NCI-H2029 (cell line): ENCODE data around the gene GPR37L1.
A peak's percentile ranks its signal among the peaks of the same experiment; 100 is the strongest.
"Not testable (repeated sequence)": the region's sequence is repeated elsewhere in the genome, so short reads cannot be mapped to it uniquely, and the experiment has no call there.

Experiments used
- DNase-seq: peaks from one replicate; lab custom pipeline; 2025; lab: John Stamatoyannopoulos, UW

Gene GPR37L1

DNA sequence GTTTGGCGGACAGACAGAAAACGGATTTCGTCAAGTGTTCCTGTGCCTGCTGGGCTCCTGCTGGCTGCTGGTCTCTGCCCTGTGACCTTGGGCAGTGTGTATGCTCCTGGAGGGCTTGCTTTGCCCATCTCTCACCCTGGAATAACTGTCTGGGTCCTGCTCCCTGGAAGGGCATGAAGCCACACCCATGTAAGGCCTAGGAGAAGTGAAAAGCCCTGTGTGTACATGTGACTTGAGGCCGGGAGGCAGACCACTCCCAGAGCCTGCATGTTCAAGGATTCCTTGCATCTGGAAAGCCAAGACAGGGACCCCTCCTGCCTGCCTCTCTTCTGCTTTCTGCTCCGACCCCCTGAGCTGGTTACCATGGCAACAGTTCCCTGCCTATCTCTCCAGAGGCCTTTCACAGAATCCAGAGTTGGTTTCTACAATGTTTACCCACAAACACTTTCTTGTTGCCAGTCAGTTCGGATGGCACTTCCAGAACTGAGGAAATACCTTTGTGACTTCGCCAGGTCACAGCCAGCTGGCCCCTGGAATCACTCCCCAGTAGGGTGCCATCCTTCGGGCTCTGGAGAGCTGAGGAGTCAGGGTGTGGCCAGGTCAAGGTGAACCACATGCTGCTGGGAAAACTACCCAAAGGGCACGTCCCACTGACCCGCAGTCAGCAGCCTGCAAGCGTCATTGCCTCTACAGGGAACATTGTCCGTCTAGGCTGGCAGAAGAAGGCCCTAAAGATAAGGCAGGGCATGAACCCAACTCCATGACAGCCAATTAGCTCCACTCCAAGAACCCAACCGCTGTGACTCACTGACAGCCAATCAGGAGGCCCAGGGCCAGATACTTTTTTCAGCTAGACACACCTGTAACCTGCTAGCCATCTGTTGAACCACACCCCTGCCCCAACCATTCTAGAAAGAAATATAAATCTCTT is 14.7 kb upstream of the GPR37L1 start:
- peak; percentile 50 for DNase-seq

DNA sequence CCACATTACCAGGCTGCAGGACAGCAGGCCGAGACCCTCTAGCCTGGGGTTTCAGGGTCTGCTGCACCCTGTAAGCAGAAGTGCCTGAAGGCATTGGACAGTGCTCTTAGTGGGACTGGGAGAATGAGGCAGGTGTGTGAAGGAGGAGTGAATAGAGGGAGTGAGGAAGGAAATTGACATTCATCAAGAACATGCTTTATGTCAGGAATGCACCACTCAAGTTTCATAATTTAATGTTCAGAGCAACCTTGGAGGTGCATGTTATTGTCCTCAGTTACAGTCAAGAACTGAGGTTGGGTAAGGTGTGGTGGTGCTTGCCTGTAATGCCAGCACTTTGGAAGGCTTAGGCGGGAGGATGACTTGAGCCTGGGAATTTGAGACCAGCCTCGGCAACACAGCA is 11.7 kb upstream of the GPR37L1 start:
- no peak for DNase-seq

DNA sequence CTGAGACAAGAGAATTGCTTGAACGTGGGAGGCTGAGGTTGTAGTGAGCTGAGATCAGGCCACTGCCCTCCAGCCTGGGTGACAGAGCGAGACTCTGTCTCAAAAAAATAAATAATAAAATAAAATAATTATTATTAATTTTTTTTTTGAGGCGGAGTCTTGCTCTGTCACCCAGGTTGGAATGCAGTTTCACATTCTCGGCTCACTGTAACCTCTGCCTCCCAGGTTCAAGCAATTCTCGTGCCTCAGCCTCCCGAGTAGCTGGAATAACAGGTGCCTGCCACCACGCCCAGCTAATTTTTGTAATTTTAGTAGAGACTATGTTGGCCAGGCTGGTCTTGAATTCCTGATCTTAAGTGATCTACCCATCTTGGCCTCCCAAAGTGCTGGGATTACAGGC is 11.1 kb upstream of the GPR37L1 start:
- not testable (repeated sequence) for DNase-seq

DNA sequence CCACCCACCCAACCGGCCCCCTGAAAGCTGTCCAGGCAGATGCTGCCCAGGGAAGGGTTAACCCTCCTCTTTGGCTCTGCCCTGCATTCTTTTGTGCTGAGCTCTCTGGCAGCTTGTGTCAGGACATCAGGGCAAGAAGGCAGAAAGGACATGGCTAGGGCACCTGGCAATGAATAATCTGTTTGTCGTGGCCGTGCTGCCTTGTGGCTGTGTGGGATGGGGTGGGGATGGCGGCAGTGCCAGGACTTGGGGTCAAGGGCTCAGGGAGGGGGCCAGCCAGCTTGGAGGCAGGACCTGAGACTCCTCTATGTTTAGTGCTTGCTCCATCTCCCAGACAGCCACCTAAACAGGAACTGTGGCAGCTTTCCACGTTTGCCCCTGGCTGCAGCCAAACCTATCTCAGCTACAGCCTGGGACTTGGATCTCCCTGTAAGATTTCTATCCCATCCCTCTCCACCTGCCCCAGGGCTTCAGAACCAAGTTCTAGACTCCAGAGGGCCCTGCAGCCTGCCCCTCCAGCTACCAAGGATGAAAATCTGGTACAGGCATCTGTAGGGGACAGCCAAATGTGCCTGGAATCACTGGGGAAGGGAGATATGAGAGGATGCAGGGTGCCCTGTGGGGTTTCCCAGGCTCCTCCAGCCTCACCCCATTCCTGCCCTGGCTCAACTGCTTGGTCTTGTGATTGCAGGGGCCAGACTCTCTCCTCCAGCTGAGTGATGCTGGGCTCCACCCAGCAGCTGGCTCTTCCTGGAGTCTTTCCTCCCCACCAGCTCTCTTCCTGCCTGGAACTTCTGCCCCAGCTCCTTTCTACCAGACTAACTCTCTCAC is 9.6 kb upstream of the GPR37L1 start:
- no peak for DNase-seq

DNA sequence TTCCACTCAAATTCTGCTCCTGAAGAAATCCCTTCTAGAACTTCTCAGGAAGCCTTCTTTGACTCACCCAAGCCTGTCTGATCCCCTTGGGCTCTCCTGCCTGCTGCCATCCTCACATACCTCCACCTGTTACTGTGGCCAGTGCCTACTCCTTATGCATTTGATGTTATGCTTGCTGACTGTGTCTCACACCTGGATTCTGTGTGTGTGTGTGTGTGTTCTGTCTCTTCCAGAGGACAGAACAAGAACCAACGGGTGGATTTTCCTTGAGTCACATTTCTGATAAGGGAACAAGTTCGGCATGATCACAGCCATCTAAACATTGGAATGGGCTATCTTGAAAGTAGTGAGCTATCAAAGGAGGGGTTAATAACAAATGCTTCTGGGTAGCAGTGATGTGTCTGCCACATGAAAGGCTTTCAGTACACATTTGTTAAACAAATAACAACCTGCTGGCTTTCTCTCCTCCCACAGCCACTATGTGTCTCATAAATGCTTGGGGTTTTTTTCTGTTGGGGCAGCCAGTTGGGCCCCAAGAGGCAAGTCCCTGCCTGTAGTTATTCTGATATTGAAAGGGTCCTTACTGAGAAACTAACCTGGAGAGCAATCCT is 8.9 kb upstream of the GPR37L1 start:
- DNase-seq = no peak

DNA sequence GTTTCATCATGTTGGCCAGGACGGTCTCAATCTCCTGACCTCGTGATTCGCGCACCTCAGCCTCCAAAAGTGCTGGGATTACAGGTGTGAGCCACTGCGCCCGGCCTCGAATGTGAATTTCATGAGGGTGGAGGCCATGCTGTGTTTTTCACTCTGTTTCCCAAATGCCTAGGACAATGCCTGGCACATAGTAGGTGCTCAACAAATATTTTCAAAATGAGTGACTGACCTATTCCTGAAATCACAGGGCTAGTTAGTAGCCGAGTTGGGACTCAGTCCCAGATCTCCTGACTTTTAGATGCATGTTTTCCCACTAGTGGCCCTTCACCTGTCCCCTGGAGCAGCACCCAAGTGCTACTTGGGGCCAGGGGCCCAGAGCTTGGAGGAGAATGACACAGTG is 6.4 kb upstream of the GPR37L1 start:
- no peak for DNase-seq

DNA sequence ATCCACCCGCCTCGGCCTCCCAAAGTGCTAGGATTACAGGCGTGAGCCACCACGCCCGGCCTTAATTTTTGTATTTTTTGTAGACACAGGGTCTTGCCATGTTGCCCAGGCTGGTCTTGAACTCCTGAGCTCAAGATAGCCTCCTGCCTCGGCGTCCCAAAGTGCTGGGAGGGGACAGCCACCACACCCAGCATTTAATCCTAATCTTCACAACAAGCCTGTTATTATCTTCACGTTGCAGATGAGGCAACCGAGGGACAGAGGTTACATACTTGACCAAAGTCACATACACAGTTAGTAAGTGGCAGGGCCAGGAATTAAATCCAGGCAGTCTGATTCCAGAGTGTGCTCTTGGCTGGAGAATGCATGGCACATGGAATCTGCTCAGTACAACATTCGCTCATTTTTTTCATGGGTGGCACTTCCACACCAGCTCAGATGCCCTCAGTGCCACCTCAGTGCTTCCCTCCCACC is 4.8 kb upstream of the GPR37L1 start:
- DNase-seq = no peak

DNA sequence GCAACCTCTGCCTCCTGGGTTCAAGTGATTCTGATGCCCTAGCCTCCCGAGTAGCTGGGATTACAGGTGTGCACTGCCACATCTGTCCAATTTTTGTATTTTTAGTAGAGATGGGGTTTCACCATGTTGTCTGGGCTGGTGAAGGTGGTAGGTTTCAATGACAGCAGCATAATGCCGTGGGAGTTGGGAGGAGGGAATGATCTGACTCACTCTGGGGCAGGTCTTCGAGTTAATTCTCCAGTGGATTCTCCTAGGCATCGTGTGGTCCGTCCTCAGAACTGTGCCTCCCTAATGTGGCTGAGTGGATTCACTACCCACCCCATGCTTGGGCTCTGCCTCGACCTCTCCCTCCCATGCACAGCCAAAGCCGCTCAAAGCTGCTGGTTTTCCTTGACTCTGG is 1.7 kb upstream of the GPR37L1 start:
- DNase-seq = no peak

DNA sequence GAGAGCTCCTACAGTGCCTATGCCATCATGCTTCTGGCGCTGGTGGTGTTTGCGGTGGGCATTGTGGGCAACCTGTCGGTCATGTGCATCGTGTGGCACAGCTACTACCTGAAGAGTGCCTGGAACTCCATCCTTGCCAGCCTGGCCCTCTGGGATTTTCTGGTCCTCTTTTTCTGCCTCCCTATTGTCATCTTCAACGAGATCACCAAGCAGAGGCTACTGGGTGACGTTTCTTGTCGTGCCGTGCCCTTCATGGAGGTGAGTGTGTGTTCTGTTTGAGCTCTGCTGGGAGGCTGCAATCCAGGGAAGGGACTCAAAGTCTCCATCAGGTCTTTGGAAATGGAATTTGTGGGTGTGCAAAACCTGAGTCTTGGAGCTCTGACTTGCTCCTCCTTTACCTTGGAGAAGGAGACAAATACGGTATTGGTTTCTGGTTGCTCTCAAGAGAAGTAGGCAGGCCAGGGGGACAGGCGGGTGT is 658 bp downstream of the GPR37L1 start:
- no peak for DNase-seq

DNA sequence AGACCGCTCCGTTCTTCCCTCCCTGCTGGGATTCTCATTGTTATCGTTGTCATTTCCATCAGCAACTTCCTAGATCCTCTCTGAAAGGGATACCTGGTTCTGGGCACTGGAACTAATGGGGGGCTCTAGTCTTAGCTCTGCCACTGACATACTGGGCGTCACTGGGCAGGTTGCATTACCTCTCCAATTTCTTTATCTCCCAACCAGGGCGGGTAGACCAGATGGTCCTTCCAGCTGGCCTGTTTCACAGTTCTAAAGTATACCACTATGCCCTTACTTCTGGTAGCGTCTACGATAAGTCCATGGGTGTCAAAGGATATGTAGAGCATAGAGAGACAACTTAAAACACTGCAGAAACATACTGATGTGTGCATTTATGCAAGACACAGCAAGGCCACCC is 1.4 kb downstream of the GPR37L1 start:
- no peak for DNase-seq

DNA sequence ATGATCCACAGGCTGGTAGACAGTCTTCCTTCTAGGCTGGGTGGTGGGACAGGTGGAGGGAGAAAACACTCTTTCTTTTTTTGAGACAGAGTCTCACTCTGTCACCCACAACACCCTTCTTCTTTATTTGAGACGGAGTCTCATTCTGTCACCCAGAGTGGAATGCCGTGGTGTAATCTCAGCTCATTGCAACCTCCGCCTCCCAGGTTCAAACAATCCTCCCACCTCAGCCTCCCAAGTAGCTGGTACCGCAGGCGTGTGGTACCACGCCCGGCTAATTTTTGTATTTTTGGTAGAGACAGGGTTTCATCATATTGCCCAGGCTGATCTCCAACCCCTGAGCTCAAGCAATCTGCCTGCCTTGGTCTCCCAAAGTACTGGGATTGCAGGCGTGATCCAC is 2.9 kb downstream of the GPR37L1 start:
- no peak for DNase-seq

DNA sequence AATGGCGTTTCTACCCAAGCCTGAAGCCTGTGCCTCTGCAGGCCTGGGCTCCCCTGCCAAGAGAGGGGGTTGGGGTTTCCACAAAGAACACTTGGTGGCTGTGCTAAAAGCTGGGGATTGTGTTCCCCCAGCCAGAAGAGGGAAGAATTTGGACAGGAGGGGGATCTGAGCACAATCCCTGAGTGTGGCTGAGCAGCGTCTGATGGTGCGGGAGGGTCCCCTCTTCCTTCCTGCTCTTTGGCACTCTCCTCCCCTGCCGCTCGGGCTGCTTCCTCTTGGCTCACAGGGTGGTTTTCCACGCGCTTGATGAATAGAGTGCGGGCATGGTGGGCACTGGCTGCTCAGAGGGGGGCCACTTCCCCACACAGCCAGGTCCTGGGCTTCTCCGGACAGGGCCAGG is 3.7 kb downstream of the GPR37L1 start:
- no peak for DNase-seq

DNA sequence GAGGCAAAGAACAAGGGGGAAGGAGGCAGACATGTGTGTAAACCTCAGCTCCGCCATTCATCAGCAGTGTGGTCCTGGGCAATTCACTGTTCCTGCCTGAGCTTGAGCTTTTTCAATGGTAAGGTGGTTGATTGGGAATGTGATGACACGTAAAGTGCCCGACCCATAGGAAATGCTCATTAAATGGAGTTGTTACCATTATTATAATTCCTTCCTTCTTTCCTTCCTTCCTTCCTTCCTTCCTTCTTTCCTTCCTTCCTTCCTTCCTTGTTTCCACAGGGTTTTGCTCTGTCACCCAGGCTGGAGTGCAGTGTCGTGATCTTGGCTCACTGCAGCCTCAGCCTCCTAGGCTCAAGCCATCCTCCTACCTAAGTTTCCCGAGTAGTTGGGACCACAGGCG is 4.3 kb downstream of the GPR37L1 start:
- DNase-seq = no peak

DNA sequence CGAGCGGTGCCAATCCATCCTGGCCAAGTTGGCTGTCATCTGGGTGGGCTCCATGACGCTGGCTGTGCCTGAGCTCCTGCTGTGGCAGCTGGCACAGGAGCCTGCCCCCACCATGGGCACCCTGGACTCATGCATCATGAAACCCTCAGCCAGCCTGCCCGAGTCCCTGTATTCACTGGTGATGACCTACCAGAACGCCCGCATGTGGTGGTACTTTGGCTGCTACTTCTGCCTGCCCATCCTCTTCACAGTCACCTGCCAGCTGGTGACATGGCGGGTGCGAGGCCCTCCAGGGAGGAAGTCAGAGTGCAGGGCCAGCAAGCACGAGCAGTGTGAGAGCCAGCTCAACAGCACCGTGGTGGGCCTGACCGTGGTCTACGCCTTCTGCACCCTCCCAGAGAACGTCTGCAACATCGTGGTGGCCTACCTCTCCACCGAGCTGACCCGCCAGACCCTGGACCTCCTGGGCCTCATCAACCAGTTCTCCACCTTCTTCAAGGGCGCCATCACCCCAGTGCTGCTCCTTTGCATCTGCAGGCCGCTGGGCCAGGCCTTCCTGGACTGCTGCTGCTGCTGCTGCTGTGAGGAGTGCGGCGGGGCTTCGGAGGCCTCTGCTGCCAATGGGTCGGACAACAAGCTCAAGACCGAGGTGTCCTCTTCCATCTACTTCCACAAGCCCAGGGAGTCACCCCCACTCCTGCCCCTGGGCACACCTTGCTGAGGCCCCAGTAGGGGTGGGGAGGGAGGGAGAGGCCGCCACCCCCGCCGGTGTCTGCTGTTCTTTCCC is 5.3 kb downstream of the GPR37L1 start:
- DNase-seq = no peak

DNA sequence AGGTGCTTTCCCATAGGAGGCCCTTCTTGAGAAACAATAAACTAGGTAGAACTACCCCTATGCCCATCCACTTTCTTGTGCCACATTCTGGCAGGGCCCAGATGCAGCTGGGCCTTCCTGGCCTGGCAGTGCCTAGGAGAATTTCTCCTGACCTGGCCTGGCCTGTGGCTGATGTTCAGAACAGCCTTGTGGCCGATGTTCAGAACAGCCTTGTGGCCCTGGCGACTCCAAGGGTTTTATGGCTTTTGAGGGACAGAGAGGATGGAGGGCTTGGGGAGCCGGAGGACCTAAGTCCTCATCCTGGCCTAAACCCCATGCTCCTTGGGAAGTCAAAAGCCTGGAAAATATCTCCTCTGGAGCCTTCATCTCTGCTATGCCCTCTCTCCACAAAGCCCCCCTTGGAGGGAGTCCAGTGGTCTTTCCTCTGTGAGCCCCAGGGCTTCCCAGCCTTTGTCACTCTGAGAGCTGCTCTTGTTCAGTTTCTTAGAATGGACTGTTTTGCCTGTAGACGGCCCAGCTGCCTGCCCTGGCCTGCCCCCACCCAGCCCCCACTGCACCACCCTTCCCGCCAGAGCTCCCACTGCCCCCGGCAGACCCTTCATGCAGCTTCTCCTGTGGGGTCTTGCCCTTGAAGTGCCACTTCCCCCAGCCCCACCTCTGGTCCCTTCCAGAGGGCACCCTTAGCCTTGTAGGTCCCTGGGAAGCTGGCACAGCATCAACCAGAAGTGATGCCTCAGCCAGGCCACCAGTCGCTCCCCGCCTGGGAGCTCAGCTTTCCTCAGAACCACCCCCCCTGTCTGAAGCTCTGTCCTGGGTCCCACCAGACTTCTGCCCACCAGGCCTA is 7.0 kb downstream of the GPR37L1 start:
- DNase-seq = no peak

DNA sequence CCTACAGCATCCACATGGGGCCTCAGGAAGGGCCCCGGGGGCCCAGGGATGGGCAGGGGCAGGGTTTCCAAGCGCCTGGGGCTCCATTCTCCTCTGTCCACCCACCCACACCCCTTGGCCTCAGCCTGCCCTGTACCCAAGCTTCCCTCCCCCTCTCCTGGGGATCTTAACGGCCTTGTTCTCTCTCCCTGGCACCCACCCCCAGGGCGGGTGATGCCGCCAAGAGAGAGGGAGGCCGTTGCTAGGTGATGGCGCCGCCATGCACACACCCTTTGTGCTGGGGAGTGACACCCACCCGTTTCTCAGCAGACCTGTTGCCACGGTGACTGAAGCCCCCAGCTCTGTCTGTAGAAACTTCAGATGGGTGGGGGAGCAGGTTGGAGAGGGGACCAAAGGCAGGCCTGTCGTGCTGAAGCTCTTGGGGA is 7.6 kb downstream of the GPR37L1 start:
- DNase-seq = no peak

DNA sequence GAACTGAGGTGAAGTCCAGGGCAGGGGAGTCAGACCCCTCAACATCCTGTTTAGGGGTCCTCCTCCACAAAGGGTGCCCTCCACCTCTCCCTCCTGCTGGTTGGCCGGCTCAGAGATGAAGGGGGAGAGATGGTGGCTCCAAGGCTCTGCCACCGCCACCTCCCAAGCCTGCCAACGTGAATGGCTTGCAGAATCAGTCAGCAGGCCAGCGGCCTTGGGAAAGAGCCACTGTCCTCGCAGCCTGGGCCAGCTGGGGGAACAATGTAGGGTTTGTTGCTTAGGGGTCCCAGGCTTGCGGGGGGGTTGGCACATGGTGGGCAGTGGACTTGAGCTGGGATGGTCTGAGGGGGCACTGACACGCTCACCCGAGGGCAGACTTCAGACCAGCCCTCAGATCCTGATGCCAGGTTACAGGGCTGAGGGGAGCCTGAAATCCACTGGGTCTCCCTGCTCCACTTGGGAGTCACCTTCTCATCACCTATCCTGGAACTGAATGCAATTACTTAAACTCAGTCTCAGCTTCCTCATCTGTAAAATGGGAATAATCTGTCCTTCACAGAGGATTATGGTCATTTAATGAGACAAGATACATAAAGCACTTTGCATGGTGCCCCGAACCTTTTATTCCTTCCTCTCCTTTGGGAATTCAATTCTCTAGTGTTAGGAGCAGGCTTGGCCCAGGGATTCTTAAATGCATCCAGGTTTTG is 8.3 kb downstream of the GPR37L1 start:
- DNase-seq = no peak

DNA sequence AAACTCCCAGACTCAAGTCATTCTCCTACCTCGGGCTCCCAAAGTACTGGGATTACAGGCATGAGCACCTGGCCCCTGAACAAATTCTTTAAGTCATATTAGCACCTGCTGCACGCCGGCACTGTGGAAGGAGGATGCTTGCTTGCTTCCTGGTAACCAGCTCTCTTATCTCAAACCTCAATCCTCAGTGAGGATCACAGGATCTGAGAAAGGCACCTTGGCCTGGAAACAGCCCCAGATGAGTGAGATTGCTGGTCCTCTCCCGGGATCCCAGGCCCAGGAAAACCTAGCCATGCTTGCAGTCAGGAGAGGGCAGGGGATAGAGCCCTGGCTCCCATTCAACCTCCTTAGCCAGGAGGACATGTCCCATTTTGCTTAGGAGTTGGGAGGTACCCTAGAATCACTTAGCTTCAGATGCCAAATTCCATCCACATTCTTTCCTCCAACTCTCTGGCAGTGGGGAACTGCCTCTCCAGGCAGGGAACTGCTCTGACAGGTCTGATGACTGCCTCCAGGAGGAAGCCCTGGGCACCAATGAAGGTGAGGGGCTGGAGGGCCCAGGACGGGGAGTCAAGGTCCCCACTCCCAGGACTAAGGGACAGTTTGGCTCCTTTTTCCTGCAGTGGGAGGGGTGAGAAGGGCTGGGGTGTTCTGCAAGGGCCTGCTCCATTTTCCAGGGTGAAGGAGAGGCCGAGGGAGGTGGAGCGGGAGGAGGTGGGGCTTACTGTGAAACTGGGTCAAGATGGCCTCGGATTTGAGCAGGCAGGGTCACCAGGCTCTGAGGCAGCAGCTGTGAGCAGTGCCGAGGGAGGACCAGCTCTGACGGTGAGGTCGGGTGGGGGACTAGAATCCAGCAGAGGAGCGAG is 9.5 kb downstream of the GPR37L1 start:
- no peak for DNase-seq

DNA sequence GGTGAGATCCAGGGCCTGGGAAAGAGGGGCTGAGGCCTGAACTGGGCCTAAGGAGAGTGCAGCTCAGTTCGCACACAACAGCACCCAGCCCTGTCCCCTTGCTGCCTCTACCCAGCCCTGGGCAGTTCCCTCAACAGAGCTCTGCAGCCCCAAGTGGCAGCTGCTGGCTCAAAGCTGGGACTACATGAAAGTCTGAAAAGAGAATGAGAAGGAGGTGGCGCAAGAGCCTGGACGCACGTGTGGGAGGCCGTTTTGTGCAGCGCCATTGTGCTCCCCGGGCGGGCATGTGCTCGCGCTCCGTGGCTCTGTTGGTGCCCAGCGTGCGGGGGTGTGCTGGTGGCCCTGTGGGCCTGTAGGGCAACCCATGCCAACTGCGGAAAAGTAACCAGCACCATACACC is 10.3 kb downstream of the GPR37L1 start:
- DNase-seq = no peak
